Hepatocyte (in vitro differentiated cells): ENCODE results near the gene SMIM41. TPM values are rescaled to one million over a fixed set of nuclear protein-coding genes. Genes with fewer than 3 reads are reported as not detected.

ENCODE experiments used
- DNase-seq: peaks from one replicate; pipeline ENCODE4 v3.0.0-alpha.2; 2016; ENCODE audit warnings: low spot score
- H2AFZ ChIP-seq: fragments of 200-600 bp; sonication (generic); 2 replicates; pipeline ENCODE4 v1.6.0; 2016; ENCODE audit warnings: antibody characterized with exemption, mild to moderate bottlenecking
- H3K27ac ChIP-seq: fragments of 200-600 bp; sonication (generic); 2 replicates; pipeline ENCODE4 v1.5.1; 2016; ENCODE audit warnings: mild to moderate bottlenecking
- H3K27me3 ChIP-seq: fragments of 200-600 bp; sonication (generic); 2 replicates; pipeline ENCODE4 v1.6.1; 2016
- H3K36me3 ChIP-seq: fragments of 200-600 bp; sonication (generic); replicated peaks from 2 replicates; pipeline ENCODE4 v1.5.1; 2016; ENCODE audit warnings: low read depth; ENCODE audit not compliant: insufficient read depth
- H3K4me1 ChIP-seq: fragments of 200-600 bp; sonication (generic); 2 replicates; pipeline ENCODE4 v1.5.1; 2016; ENCODE audit warnings: mild to moderate bottlenecking, moderate library complexity; ENCODE audit not compliant: insufficient read depth
- H3K4me2 ChIP-seq: fragments of 200-600 bp; sonication (generic); 2 replicates; pipeline ENCODE4 v1.6.0; 2016
- H3K4me3 ChIP-seq: fragments of 200-600 bp; sonication (generic); 2 replicates; pipeline ENCODE4 v1.5.1; 2016; ENCODE audit warnings: mild to moderate bottlenecking
- H3K79me2 ChIP-seq: fragments of 200-600 bp; sonication (generic); 2 replicates; pipeline ENCODE4 v1.6.0; 2017; ENCODE audit warnings: mild to moderate bottlenecking
- H3K9me2 ChIP-seq: fragments of 200-600 bp; sonication (generic); replicated peaks from 2 replicates; pipeline ENCODE4 v1.6.0; 2017; ENCODE audit warnings: mild to moderate bottlenecking; ENCODE audit not compliant: insufficient read depth
- H3K9me3 ChIP-seq: fragments of 200-600 bp; sonication (generic); 2 replicates; pipeline ENCODE4 v1.5.1; 2016; ENCODE audit warnings: low read depth, mild to moderate bottlenecking
- H4K20me1 ChIP-seq: fragments of 200-600 bp; sonication (generic); 2 replicates; pipeline ENCODE4 v1.6.0; 2016; ENCODE audit warnings: mild to moderate bottlenecking; ENCODE audit not compliant: insufficient read depth, poor library complexity, severe bottlenecking
- EZH2 ChIP-seq: fragments of 200-600 bp; sonication (generic); IDR thresholded peaks from 2 replicates; pipeline ENCODE4 v1.6.1; 2016; ENCODE audit warnings: antibody characterized with exemption, mild to moderate bottlenecking, borderline replicate concordance
- EZH2phosphoT487 ChIP-seq: fragments of 200-600 bp; sonication (generic); IDR thresholded peaks from one replicate; pipeline ENCODE4 v1.6.1; 2018; ENCODE audit warnings: antibody characterized with exemption, mild to moderate bottlenecking, low read depth, moderate library complexity; ENCODE audit not compliant: unreplicated experiment, severe bottlenecking
- WGBS: methylation state at CpG from one replicate; pipeline ENCODE4 v1.1.6; 2016; ENCODE audit warnings: low lambda C conversion rate; ENCODE audit errors: missing lambda C conversion rate; 5-methylcytosine and 5-hydroxymethylcytosine counted together
- polyA plus RNA-seq: library from polyadenylated mRNA; unstranded; fragments of >200 nt; fragmentation: Nextera tagmentation; extraction: Ambion mirVana; gene quantifications from 2 replicates; pipeline ENCODE4 v1.2.1, GENCODE V29; 2016
- total RNA-seq: library from RNA; depleted of rRNA; stranded (reverse); fragments of >200 nt; gene quantifications from 2 replicates; pipeline ENCODE4 v1.2.3, GENCODE V29; 2014
- TF ChIP-seq, protein P1 (sequence below): fragments of 200-600 bp; sonication (generic); IDR thresholded peaks from 2 replicates; pipeline ENCODE4 v1.5.1; 2016; ENCODE audit warnings: antibody characterized with exemption, mild to moderate bottlenecking; ENCODE audit not compliant: poor library complexity

The SMIM41 gene
- total and polyA plus RNA-seq, 2 experiments from 2014 or later, result not detected

DNA sequence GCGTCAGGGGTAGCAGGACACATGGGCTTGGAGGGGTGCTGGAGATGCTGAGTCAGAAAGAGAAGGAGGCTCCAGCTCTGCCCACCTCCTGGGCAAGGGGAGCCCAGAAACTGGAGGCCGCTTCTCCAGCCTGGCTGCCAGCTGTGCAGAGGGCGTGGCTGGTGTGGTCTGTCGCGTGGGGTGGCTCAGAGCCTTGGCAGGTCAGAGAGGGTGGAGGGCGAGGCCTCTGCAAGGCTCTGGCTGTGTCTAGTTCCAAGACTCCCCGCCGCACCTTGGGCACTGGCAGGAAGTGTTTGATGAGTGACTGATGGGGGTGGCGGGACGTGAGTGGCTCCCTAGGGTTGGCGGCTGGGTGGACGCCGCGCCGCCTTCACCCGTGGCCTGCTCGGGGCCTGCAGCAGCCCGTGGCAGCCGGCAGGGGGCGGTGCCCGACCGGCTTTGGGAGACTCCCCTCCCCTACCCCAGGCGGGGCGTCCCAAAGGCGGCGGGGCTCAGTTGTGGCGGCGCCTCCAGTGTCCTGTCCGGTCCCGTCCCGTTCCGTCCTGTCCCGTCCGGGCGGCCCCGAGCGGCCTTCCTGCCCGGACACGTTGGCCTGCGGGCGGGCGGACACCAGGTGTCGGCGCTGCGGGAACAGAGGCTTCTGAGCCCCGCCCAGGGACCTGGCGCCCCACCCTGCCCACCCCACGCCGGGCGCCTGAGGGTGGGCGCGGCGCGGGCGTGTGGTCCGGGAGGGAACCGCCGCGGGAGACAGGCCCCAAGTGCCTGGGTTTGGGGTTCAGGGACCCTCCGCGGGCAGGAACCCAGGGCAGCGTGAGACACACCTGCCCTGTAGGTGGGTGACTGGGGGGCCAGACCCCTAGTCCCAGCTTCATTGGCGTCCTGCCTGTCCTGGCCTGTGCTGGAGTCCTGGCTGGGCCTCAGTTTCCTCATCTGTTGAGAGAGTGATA is 72.6 kb downstream of the SMIM41 start:
- Histone ChIP-seq H2AFZ (no peak overlapping the region), H3K27ac (no peak overlapping the region), H3K9me2 (no peaks in the 10 kb centered on the region), H3K79me2 (no peaks in the 10 kb centered on the region), H3K4me2 (peak overlapping the region; percentile 85), H3K9me3 (no peaks in the 10 kb centered on the region), H4K20me1 (no peaks in the 10 kb centered on the region), H3K27me3 (no peaks in the 10 kb centered on the region), H3K36me3 (no peaks in the 10 kb centered on the region), H3K4me1 (peaks cover 42% of the 10 kb centered on the region), H3K4me3 (no peak overlapping the region)
- TF ChIP-seq, protein P1, sequence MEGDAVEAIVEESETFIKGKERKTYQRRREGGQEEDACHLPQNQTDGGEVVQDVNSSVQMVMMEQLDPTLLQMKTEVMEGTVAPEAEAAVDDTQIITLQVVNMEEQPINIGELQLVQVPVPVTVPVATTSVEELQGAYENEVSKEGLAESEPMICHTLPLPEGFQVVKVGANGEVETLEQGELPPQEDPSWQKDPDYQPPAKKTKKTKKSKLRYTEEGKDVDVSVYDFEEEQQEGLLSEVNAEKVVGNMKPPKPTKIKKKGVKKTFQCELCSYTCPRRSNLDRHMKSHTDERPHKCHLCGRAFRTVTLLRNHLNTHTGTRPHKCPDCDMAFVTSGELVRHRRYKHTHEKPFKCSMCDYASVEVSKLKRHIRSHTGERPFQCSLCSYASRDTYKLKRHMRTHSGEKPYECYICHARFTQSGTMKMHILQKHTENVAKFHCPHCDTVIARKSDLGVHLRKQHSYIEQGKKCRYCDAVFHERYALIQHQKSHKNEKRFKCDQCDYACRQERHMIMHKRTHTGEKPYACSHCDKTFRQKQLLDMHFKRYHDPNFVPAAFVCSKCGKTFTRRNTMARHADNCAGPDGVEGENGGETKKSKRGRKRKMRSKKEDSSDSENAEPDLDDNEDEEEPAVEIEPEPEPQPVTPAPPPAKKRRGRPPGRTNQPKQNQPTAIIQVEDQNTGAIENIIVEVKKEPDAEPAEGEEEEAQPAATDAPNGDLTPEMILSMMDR, result peak; percentile 95
- TF ChIP-seq EZH2 (no peak), EZH2phosphoT487 (no peak)
- WGBS, result 35% methylated on average over 44 of the region's 63 CpGs
- DNase-seq, result peak; percentile 91

DNA sequence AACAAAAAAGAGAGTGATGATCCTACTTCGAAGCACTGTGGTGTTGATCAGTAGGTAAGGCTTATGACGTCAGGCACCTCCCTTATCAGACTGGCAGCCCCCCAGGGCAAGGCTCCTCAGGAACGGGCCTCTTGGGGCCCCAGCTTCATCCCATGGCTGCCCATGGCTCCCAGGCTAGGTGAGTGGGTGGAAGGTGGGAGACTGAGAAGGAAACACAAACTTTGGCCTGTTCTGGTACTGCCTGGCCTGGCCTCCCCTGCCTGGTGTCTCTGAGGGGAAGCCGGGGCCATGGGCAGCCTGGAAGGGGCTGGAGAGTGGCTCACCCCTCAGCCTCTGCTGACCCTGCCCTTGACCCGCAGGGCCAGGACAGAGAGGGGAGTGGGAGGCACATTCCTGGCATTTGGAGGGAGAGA is 73.4 kb downstream of the SMIM41 start:
- no peak for TF ChIP-seq EZH2
- no peak for TF ChIP-seq EZH2phosphoT487
- TF ChIP-seq, protein P1, result no peak
- H3K27ac ChIP-seq, result no peak overlapping the region
- peaks cover 35% of the 10 kb centered on the region for H3K4me1 ChIP-seq
- WGBS, result 87% methylated on average over 5 of the region's 5 CpGs
- H3K9me2 ChIP-seq, result no peaks in the 10 kb centered on the region
- no peak for DNase-seq
- H3K36me3 ChIP-seq, result no peaks in the 10 kb centered on the region
- H3K27me3 ChIP-seq, result no peaks in the 10 kb centered on the region
- H2AFZ ChIP-seq, result no peak overlapping the region
- no peak overlapping the region for H3K4me2 ChIP-seq
- H3K79me2 ChIP-seq, result no peaks in the 10 kb centered on the region
- no peaks in the 10 kb centered on the region for H4K20me1 ChIP-seq
- H3K9me3 ChIP-seq, result no peaks in the 10 kb centered on the region
- no peak overlapping the region for H3K4me3 ChIP-seq

DNA sequence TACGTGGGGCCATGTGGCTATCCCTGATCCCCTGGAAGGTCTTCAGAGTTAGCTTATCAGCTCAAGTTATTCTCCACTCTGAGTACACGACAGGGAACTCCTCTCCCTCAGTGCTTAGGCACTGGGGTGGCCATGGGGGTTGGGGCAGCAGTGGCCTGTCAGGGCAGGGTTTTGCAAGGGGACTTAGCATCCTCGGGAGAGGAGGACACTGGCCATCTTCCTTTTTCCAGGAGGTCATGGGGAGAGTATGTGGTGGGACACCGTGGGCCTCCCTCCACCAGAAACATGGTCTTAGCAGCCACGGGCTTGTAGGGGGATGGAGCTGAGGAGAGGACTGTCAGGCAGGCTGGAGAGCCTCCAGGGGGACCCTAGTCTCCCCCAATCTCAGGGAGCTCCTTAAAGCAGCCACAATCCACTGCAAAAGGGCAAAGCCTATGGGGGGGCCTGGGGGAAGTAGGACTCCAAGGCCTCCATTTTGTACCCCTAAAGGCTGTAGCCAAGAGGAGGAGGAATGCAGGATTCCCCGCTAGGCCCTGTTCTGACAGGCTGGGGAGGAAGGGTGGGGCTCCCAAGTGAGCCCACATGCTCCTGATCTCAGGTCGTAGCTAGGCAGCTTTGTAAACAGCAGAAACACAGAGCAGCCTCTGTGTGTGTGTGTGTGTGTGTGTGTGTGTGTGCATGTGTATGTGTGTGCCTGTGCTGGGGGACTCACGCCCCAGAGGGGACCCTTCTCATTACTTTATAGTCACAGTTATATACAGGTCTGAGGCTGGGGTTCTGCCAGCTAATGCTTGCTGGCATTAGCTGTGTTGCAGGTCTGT is 75.8 kb downstream of the SMIM41 start:
- H3K36me3 ChIP-seq, result no peaks in the 10 kb centered on the region
- no peak overlapping the region for H3K4me3 ChIP-seq
- no peaks in the 10 kb centered on the region for H3K79me2 ChIP-seq
- no peaks in the 10 kb centered on the region for H4K20me1 ChIP-seq
- H3K4me2 ChIP-seq, result no peak overlapping the region
- H3K27ac ChIP-seq, result peak overlapping the region; percentile 79
- H3K4me1 ChIP-seq, result peaks cover 17% of the 10 kb centered on the region
- H3K9me2 ChIP-seq, result no peaks in the 10 kb centered on the region
- H3K27me3 ChIP-seq, result no peaks in the 10 kb centered on the region
- TF ChIP-seq EZH2phosphoT487, result no peak
- WGBS, result 54% methylated on average over 7 of the region's 8 CpGs
- H3K9me3 ChIP-seq, result no peaks in the 10 kb centered on the region
- no peak overlapping the region for H2AFZ ChIP-seq
- DNase-seq, result peak; percentile 82
